GM12874 (cell line): ENCODE results near the gene PPP1R1B.

Experiments
- TF ChIP-seq, protein P1 (sequence below): IDR thresholded peaks from 2 replicates; pipeline ENCODE4 v1.5.1; 2011; ENCODE audit warnings: low read depth, mild to moderate bottlenecking, control low read depth, low read length, moderate library complexity; ENCODE audit not compliant: insufficient read depth

PPP1R1B gene

DNA sequence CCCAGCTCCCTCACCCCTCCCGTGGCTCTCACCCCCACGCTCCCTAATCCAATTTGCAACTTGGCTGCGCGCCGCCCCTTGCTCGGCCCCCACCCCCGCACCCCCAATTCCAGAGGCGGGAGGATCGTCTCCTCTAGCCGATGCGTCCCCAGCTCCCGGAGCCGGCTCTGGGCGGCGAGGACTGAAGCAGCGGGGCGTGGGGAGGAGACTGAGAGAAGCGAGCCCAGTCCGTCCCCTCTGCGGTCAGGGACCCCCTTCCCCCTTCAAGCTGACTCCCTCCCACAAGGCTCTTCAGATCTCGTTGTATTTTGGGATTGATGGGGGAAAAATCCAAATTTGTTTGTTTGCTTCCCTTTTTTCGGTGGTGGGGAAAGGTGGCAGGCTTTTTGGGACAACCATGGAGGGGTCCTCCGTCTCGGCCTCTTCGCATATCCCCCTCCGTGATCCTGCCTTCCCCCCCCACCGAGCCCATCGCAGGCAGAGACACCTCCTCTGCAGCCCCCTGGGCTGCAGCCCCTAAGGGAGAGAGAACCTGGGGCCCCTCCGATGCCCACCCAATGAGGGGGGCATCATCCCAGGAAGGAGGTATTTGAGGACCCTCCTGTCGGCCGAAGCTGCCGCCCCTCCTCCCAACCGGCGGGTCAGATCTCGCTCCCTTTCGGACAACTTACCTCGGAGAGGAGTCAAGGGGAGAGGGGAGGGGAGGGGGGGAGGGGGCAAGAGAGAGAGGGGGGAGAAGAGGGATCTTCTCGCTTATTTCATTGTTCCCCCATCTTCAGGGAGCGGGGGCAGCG, 19.5 kb upstream of the PPP1R1B start:
- TF ChIP-seq, protein P1, sequence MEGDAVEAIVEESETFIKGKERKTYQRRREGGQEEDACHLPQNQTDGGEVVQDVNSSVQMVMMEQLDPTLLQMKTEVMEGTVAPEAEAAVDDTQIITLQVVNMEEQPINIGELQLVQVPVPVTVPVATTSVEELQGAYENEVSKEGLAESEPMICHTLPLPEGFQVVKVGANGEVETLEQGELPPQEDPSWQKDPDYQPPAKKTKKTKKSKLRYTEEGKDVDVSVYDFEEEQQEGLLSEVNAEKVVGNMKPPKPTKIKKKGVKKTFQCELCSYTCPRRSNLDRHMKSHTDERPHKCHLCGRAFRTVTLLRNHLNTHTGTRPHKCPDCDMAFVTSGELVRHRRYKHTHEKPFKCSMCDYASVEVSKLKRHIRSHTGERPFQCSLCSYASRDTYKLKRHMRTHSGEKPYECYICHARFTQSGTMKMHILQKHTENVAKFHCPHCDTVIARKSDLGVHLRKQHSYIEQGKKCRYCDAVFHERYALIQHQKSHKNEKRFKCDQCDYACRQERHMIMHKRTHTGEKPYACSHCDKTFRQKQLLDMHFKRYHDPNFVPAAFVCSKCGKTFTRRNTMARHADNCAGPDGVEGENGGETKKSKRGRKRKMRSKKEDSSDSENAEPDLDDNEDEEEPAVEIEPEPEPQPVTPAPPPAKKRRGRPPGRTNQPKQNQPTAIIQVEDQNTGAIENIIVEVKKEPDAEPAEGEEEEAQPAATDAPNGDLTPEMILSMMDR: no peak

DNA sequence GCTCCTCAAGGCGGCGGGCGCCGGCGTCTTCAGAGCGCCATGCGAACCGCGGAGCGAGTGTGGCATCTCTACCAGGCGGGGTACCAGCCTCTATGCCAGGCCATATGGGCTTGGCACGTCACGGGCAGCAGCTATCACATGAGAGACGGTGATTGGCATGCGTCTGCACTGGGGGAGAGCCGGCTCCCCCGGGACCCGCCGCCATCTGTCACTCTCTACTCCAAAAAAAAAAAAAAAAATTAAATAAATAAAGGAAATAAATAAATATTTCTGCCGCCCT, 19.0 kb upstream of the PPP1R1B start, which contains the start of gene NEUROD2:
Gene NEUROD2, minus strand, starts transcription at position 70 of the 280 bp plus-strand sequence. CDS start 1,321 bp downstream, outside the sequence.
- TF ChIP-seq, protein P1: no peak

DNA sequence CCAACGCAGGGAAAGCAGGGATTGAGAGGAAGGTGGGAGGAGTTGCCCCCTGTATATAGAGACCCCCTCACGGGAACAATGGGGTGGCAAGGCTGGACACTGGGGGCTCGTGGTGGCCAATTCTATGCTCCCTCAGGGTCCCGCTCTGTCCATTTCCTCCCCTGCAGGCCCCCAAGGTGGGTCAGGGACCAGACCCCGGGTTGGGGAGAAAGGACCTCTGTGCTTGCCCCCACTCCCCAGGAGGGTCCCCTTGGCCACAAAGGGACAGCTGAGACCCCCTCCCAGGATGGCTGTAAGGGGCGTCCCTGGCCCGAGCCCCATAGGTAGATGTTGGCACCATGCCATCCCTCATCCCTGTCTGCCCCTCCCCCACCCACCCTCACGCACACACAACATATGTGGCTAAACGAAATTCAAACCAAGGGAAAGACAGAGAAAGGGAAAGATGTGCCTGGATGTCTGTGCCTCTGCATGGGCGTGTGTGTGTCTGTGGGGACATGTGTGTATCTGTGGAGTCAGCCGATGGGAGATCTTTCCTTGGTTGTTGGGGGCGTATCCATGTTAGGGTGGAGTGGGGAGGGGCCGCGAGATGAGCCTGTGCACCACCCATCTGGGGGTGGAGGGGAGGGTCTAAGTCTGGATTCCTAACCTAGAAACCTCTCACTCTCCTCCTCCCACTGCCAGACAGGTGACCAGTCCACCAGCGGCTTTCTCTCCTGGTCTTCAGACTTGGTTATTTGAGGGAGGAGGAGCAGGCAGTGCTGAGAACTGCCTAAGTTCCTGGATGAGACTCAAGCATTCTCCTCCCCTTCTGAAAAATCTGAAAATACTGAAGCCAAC, 18.4 kb upstream of the PPP1R1B start:
- TF ChIP-seq, protein P1: no peak

DNA sequence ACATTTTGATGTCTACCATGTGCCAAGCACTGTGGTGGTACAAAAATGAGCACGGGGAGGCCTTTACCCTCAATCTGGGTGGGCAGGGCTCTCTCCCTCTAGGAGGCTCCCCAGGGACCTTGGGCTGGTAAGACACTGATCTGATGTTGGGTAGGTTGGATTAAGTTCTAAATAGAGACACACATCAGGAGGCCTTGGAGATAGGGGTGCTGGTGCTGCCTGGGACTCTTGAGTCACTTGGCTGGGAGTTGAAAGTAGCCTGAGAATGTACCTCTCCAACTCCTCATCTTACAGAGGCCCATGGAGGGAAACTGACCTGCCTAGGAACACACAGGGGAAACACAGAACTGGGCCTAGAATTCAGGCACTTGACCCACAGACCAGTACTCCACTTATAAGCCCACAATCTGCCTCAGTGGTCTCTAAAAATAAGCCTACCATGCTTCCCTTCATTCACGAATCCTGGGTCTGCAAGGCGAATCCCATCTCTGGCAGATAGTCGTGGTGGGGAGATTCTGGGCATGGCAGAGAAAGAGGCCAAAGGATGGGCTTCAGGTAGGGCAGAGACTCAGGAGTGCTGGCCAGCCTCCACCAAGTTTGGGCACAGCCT, 17.2 kb upstream of the PPP1R1B start:
- TF ChIP-seq, protein P1: no peak

DNA sequence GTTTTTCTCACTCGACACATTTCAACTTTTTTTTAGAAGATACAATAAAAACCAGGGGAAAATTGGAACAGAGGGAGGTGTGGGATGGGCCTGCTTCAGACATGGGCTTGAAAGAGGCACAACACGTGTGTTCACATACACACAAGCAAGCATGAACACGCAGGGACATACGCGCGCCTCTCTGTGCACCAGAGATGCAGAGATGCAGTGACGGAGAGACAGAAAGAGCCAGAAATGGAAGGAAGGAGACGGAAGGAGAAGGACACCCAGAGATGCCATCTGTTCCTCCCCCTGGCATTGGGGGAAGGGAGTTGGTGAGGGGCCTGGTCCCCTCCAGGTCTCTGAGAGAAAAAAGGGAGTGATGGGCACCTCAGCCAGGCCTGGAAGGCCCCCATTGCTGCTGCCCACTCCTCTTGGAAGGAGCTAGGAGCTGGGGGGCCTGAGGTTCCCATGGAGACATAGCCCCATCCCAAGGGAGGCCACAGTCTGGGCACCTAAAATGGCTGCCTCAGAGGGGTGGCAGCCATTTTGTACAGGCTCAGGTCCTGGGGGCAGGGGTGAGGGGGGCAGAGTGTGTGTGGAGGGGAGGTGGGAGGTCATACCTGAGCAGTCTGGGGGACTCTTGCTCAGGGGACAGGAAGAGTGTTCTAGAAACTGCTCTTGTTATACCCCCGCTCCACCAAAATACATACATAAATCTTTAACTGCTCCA, 15.2 kb upstream of the PPP1R1B start:
- TF ChIP-seq, protein P1: no peak

DNA sequence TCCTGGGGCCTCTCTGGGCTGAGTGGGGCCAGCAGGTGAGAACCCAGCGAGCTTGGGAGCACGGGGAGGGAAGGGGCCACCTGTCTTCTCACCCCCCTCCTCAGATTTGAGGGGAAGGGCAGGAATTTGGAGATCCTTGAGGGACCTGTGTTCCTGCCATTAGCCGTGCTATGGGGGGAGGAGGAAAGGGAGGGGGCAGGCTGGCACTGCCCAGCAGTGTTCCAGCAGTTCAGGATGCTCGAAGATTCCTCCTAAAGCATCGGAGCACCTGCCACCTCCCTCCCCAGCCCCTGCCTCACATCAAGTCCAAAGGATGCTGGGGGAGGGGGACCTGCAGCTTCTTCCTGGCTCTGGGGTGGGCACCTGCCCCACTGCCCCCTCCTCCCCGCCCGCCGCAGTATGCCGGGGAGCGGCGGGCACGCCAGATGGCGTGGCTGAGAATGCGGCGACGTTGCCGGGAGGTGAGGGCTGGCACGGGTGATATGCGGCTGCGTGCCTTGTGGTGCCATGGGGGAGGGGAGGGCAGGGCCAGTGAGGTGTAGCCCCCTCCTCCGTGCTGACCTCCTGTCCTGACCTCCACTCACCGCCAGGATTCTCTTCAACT, 14.4 kb upstream of the PPP1R1B start:
- TF ChIP-seq, protein P1: no peak
